HepG2 (cell line): ENCODE data around the gene RNASE7. TPM values are rescaled to one million over a fixed set of nuclear protein-coding genes. Genes with fewer than 3 reads are reported as not detected.

Experiments used
- EED ChIP-seq: sonication (generic); formaldehyde crosslinking; IDR thresholded peaks from 2 replicates; pipeline ENCODE4 v1.5.0; 2020; ENCODE audit warnings: mild to moderate bottlenecking, missing genetic modification reagents
- HCFC1 ChIP-seq: fragments of 150-350 bp; IDR thresholded peaks from 2 replicates; pipeline ENCODE4 v1.6.1; 2014; ENCODE audit warnings: low read depth, low read length
- MYNN ChIP-seq: sonication (generic); formaldehyde crosslinking; IDR thresholded peaks from 2 replicates; pipeline ENCODE4 v1.4.0; 2020; ENCODE audit warnings: mild to moderate bottlenecking, low read depth, missing genetic modification reagents
- PCBP1 ChIP-seq: fragments of 200-400 bp; formaldehyde crosslinking; IDR thresholded peaks from 2 replicates; pipeline ENCODE4 v1.6.1; 2017; ENCODE audit warnings: mild to moderate bottlenecking, low read depth, low read length, borderline replicate concordance
- PCBP2 ChIP-seq: fragments of 200-400 bp; formaldehyde crosslinking; optimal IDR thresholded peaks from 2 replicates; pipeline ENCODE3; 2018; ENCODE audit warnings: low read length, low read depth; ENCODE audit not compliant: poor library complexity, severe bottlenecking
- POLR2G ChIP-seq: fragments of 200-400 bp; formaldehyde crosslinking; IDR thresholded peaks from 2 replicates; pipeline ENCODE4 v1.6.1; 2018; ENCODE audit warnings: mild to moderate bottlenecking, low read depth, low read length, moderate library complexity
- PPARG ChIP-seq: conservative IDR thresholded peaks from 2 replicates; pipeline ENCODE4 v1.6.1; 2016; ENCODE audit warnings: missing biosample characterization, missing genetic modification reagents
- SMARCE1 ChIP-seq: fragments of 450-650 bp; IDR thresholded peaks from 2 replicates; pipeline ENCODE4 v1.6.1; 2017; ENCODE audit warnings: borderline replicate concordance
- SSRP1 ChIP-seq: IDR thresholded peaks from 2 replicates; pipeline ENCODE4 v1.6.1; 2016; ENCODE audit warnings: control low read depth
- TCF12 ChIP-seq, 2 experiments: fragments of 450-650 bp in 1 of 2; sonication (generic) in 1 of 2; formaldehyde crosslinking in 1 of 2; IDR thresholded peaks; 2 replicates each; pipeline versions ENCODE4 v1.6.1 to v1.8.0; 2017 to 2022; ENCODE audit warnings: antibody characterized with exemption in 1 of 2, mild to moderate bottlenecking in 1 of 2, missing genetic modification reagents in 1 of 2, moderate library complexity in 1 of 2
- ZFP36L1 ChIP-seq: sonication (generic); formaldehyde crosslinking; IDR thresholded peaks from 2 replicates; pipeline ENCODE4 v1.8.0; 2022; ENCODE audit warnings: mild to moderate bottlenecking, missing genetic modification reagents, moderate library complexity
- ZFP62 ChIP-seq: sonication (generic); formaldehyde crosslinking; IDR thresholded peaks from 2 replicates; pipeline ENCODE4 v1.4.0; 2020; ENCODE audit warnings: missing genetic modification reagents
- ZKSCAN8 ChIP-seq: IDR thresholded peaks from 2 replicates; pipeline ENCODE4 v1.6.1; 2016; ENCODE audit warnings: borderline replicate concordance, missing genetic modification reagents, missing compliant biosample characterization
- ZNF572 ChIP-seq: sonication (generic); formaldehyde crosslinking; IDR thresholded peaks from 2 replicates; pipeline ENCODE4 v1.5.1; 2020; ENCODE audit warnings: mild to moderate bottlenecking, missing genetic modification reagents
- ZSCAN31 ChIP-seq: sonication (generic); formaldehyde crosslinking; IDR thresholded peaks from 2 replicates; pipeline ENCODE4 v1.5.0; 2020; ENCODE audit warnings: low read depth, mild to moderate bottlenecking, missing genetic modification reagents
- polyA plus RNA-seq, 8 experiments: library from polyadenylated mRNA; depleted of rRNA in 3 of 8; stranded (reverse) in 7 of 8; unstranded in 1 of 8; fragments of >200 nt; fragmentation: Illumina TruSeq in 4 of 8; extraction: Trizol in 4 of 8; gene quantifications; 2 replicates each; pipeline versions ENCODE4 v1.2.1 to v1.2.3, GENCODE V29; 2011 to 2016; ENCODE audit warnings: low read depth in 4 of 8, missing spikeins in 1 of 8, mixed read lengths in 1 of 8; ENCODE audit not compliant: insufficient read depth in 1 of 8
- total RNA-seq, 5 experiments: library from RNA; depleted of rRNA; stranded (reverse); fragments of >200 nt; fragmentation: Illumina TruSeq; extraction: Trizol; gene quantifications; 2 replicates each; pipeline ENCODE4 v1.2.3, GENCODE V29; 2016; ENCODE audit warnings: low read depth in 1 of 5
- TF ChIP-seq, protein P1 (sequence below): sonication (generic); formaldehyde crosslinking; IDR thresholded peaks from 2 replicates; pipeline ENCODE4 v1.4.0; 2020; ENCODE audit warnings: missing genetic modification reagents, borderline replicate concordance
- TF ChIP-seq, protein P2 (sequence below): sonication (generic); formaldehyde crosslinking; IDR thresholded peaks from 2 replicates; pipeline ENCODE4 v1.8.1; 2023; ENCODE audit warnings: mild to moderate bottlenecking, missing genetic modification reagents
- TF ChIP-seq, protein P3 (sequence below): sonication (generic); formaldehyde crosslinking; conservative IDR thresholded peaks from 2 replicates; pipeline ENCODE4 v1.8.1; 2023; ENCODE audit warnings: missing genetic modification reagents
- TF ChIP-seq, protein P4 (sequence below): sonication (generic); formaldehyde crosslinking; IDR thresholded peaks from 2 replicates; pipeline ENCODE4 v1.4.0; 2020; ENCODE audit warnings: mild to moderate bottlenecking, missing genetic modification reagents
- TF ChIP-seq, protein P5 (sequence below): sonication (generic); formaldehyde crosslinking; IDR thresholded peaks from 2 replicates; pipeline ENCODE4 v1.5.0; 2020; ENCODE audit warnings: mild to moderate bottlenecking, low read depth, missing genetic modification reagents, borderline replicate concordance
- TF ChIP-seq, protein P6 (sequence below): sonication (generic); formaldehyde crosslinking; IDR thresholded peaks from 2 replicates; pipeline ENCODE4 v1.4.0; 2020; ENCODE audit warnings: missing genetic modification reagents, borderline replicate concordance

The RNASE7 gene
- total and polyA plus RNA-seq, 2 of the 13 experiments (the other 11 are each of a cell fraction or from before 2014, with no cell fraction given) = 0.04 TPM; not detected in 1

DNA sequence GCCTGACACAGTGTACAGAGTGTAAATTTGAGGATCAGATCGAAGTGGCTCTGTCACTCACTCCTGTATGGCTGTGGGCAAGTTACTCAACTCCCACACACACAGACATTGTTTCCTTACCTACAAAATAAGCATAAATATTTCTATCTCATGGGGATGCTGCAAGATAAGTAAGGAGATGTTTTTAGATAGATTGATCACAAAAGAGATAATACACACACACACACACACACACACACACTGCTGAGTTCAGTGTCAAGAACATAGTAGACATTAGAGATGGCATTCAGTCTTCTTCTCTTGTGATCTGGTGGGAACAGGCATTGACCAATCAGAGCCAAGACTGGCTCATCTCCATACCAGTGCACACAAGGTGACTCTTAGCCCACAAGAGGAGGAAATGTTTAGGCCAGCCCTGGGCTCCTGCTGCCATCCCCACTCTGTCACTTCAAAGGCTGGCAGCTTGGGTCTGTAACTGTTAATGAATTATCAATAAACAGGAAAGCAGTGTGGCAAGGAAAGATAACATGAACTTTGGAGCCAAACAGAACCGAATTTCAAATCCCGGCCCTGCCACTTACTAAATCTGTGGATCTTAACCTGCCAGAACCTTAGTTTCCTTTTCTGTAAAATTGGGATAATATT lies 12.1 kb downstream of the RNASE7 start (continued):
- TF ChIP-seq, protein P1, sequence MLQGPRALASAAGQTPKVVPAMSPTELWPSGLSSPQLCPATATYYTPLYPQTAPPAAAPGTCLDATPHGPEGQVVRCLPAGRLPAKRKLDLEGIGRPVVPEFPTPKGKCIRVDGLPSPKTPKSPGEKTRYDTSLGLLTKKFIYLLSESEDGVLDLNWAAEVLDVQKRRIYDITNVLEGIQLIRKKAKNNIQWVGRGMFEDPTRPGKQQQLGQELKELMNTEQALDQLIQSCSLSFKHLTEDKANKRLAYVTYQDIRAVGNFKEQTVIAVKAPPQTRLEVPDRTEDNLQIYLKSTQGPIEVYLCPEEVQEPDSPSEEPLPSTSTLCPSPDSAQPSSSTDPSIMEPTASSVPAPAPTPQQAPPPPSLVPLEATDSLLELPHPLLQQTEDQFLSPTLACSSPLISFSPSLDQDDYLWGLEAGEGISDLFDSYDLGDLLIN (CRISPR knock-in tag) = no peak
- TF ChIP-seq EED (CRISPR knock-in tag) (no peak), PPARG (peak; percentile 99), SMARCE1 (no peak), MYNN (CRISPR knock-in tag) (no peak), SSRP1 (0 out of 2 replicates have a peak, but pooled peaks have one; percentile 29), ZFP36L1 (CRISPR knock-in tag) (no peak; the same call in 1 of the 2 replicates), ZNF572 (CRISPR knock-in tag) (no peak), PCBP2 (no peak), HCFC1 (no peak), ZSCAN31 (CRISPR knock-in tag) (0 out of 2 replicates have a peak, but pooled peaks have one; percentile 16), PCBP1 (no peak), POLR2G (peak; percentile 50), ZKSCAN8 (CRISPR knock-in tag) (peak; percentile 69; the same call in 1 of the 2 replicates), TCF12 (IDR thresholded peaks at IDR 0.05) (no peak), TCF12 (CRISPR knock-in tag; IDR thresholded peaks at IDR 0.05) (peak; percentile 97), ZFP62 (CRISPR knock-in tag) (no peak)
- TF ChIP-seq, protein P2, sequence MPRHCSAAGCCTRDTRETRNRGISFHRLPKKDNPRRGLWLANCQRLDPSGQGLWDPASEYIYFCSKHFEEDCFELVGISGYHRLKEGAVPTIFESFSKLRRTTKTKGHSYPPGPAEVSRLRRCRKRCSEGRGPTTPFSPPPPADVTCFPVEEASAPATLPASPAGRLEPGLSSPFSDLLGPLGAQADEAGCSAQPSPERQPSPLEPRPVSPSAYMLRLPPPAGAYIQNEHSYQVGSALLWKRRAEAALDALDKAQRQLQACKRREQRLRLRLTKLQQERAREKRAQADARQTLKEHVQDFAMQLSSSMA (CRISPR knock-in tag) = no peak
- TF ChIP-seq, protein P3, sequence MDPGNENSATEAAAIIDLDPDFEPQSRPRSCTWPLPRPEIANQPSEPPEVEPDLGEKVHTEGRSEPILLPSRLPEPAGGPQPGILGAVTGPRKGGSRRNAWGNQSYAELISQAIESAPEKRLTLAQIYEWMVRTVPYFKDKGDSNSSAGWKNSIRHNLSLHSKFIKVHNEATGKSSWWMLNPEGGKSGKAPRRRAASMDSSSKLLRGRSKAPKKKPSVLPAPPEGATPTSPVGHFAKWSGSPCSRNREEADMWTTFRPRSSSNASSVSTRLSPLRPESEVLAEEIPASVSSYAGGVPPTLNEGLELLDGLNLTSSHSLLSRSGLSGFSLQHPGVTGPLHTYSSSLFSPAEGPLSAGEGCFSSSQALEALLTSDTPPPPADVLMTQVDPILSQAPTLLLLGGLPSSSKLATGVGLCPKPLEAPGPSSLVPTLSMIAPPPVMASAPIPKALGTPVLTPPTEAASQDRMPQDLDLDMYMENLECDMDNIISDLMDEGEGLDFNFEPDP (CRISPR knock-in tag) = no peak
- TF ChIP-seq, protein P4, sequence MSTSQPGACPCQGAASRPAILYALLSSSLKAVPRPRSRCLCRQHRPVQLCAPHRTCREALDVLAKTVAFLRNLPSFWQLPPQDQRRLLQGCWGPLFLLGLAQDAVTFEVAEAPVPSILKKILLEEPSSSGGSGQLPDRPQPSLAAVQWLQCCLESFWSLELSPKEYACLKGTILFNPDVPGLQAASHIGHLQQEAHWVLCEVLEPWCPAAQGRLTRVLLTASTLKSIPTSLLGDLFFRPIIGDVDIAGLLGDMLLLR = no peak
- TF ChIP-seq, protein P5, sequence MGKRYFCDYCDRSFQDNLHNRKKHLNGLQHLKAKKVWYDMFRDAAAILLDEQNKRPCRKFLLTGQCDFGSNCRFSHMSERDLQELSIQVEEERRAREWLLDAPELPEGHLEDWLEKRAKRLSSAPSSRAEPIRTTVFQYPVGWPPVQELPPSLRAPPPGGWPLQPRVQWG (CRISPR knock-in tag) = no peak
- TF ChIP-seq, protein P6, sequence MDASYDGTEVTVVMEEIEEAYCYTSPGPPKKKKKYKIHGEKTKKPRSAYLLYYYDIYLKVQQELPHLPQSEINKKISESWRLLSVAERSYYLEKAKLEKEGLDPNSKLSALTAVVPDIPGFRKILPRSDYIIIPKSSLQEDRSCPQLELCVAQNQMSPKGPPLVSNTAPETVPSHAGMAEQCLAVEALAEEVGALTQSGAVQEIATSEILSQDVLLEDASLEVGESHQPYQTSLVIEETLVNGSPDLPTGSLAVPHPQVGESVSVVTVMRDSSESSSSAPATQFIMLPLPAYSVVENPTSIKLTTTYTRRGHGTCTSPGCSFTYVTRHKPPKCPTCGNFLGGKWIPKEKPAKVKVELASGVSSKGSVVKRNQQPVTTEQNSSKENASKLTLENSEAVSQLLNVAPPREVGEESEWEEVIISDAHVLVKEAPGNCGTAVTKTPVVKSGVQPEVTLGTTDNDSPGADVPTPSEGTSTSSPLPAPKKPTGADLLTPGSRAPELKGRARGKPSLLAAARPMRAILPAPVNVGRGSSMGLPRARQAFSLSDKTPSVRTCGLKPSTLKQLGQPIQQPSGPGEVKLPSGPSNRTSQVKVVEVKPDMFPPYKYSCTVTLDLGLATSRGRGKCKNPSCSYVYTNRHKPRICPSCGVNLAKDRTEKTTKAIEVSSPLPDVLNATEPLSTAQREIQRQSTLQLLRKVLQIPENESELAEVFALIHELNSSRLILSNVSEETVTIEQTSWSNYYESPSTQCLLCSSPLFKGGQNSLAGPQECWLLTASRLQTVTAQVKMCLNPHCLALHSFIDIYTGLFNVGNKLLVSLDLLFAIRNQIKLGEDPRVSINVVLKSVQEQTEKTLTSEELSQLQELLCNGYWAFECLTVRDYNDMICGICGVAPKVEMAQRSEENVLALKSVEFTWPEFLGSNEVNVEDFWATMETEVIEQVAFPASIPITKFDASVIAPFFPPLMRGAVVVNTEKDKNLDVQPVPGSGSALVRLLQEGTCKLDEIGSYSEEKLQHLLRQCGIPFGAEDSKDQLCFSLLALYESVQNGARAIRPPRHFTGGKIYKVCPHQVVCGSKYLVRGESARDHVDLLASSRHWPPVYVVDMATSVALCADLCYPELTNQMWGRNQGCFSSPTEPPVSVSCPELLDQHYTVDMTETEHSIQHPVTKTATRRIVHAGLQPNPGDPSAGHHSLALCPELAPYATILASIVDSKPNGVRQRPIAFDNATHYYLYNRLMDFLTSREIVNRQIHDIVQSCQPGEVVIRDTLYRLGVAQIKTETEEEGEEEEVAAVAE (CRISPR knock-in tag) = 0 out of 2 replicates have a peak, but pooled peaks have one; percentile 30
